SU-DHL-6 (cell line): ENCODE results near the gene ASGR2.
"Not testable (repeated sequence)": the region's sequence is repeated elsewhere in the genome, so short reads cannot be mapped to it uniquely, and the experiment has no call there.

Experiments
- H2AFZ ChIP-seq: fragments of 200-600 bp; sonication (generic); 2 replicates; pipeline ENCODE4 v1.6.1; 2014; ENCODE audit warnings: low read depth, mild to moderate bottlenecking, moderate library complexity, mixed read lengths, antibody characterized with exemption, low read length; ENCODE audit not compliant: severe bottlenecking
- H3F3A ChIP-seq: fragments of 200-600 bp; shearing (Covaris generic); 2 replicates; pipeline ENCODE4 v1.6.0; 2016; ENCODE audit warnings: antibody characterized with exemption, mild to moderate bottlenecking; ENCODE audit not compliant: insufficient read depth
- H3K27ac ChIP-seq: fragments of 200-600 bp; sonication (generic); 2 replicates; pipeline ENCODE4 v1.5.1; 2016; ENCODE audit warnings: low read depth, mild to moderate bottlenecking, low read length, moderate library complexity, mixed read lengths
- H3K27me3 ChIP-seq: fragments of 200-600 bp; sonication (generic), shearing (Covaris generic); 2 replicates; pipeline ENCODE4 v1.6.0; 2014; ENCODE audit warnings: mild to moderate bottlenecking, low read length
- H3K36me3 ChIP-seq: fragments of 200-600 bp; sonication (generic); 2 replicates; pipeline ENCODE4 v1.6.1; 2014; ENCODE audit warnings: mild to moderate bottlenecking, low read length, mixed read lengths
- H3K4me2 ChIP-seq: fragments of 300-600, 200-600 bp; shearing (Covaris generic), sonication (generic); 2 replicates; pipeline ENCODE4 v1.6.0; 2014; ENCODE audit warnings: low read length, low read depth, mild to moderate bottlenecking; ENCODE audit not compliant: poor library complexity, severe bottlenecking
- H3K4me3 ChIP-seq: fragments of 200-600 bp; sonication (generic); 2 replicates; pipeline ENCODE4 v1.5.1; 2014; ENCODE audit warnings: antibody characterized with exemption, low read length, mild to moderate bottlenecking, mixed read lengths; ENCODE audit not compliant: insufficient read depth, poor library complexity, severe bottlenecking
- H3K79me2 ChIP-seq: fragments of 200-600 bp; sonication (generic); 2 replicates; pipeline ENCODE4 v1.6.1; 2014; ENCODE audit warnings: mild to moderate bottlenecking, low read length, moderate library complexity; ENCODE audit not compliant: insufficient read depth
- H3K9ac ChIP-seq: fragments of 200-600 bp; sonication (generic); 2 replicates; pipeline ENCODE4 v1.7.0; 2014; ENCODE audit warnings: mild to moderate bottlenecking, low read length
- H3K9me2 ChIP-seq: fragments of 200-600 bp; sonication (generic); replicated peaks from 2 replicates; pipeline ENCODE4 v1.6.1; 2014; ENCODE audit warnings: low read length; ENCODE audit not compliant: insufficient read depth
- H3K9me3 ChIP-seq: fragments of 200-600 bp; sonication (generic); 2 replicates; pipeline ENCODE4 v1.6.1; 2014; ENCODE audit warnings: low read length, mixed read lengths; ENCODE audit not compliant: insufficient read depth
- H4K20me1 ChIP-seq: fragments of 200-600 bp; sonication (generic); 2 replicates; pipeline ENCODE4 v1.6.1; 2014; ENCODE audit warnings: low read depth, mild to moderate bottlenecking, antibody characterized with exemption, low read length, moderate library complexity, mixed read lengths
- EZH2phosphoT487 ChIP-seq: fragments of 200-600 bp; sonication (generic), shearing (Covaris generic); conservative IDR thresholded peaks from 2 replicates; pipeline ENCODE4 v1.6.1; 2018; ENCODE audit warnings: mild to moderate bottlenecking, antibody characterized with exemption, low read length, moderate library complexity, mixed read lengths
- TF ChIP-seq, protein P1 (sequence below): fragments of 200-600 bp; sonication (generic); IDR thresholded peaks from one replicate; pipeline ENCODE4 v1.5.1; 2017; ENCODE audit warnings: antibody characterized with exemption, mild to moderate bottlenecking, low read length, moderate library complexity; ENCODE audit not compliant: insufficient read depth, poor library complexity, severe bottlenecking

The ASGR2 gene

DNA sequence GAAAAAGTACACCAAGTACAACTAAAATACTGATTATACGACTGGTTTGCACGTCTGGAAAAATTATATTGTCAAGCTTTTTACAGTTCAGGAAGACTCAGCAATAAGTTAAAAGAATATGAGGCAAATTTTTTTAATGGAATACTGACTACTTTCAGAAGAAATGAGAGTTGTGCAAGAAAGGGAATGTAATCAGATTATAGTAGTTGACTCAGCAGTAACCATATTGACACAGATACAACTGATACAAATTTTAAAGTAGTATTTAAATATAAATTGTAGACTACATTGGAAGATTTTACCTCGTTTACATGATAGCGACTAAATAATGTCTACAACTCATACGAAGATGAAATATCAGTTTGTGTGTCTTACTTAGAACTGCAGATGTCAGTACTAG is 16.7 kb downstream of the ASGR2 start:
- Histone ChIP-seq H3K9me2 (no peaks in the 10 kb centered on the region), H4K20me1 (no peaks in the 10 kb centered on the region), H3K9ac (no peak overlapping the region), H3K27me3 (0 out of 2 replicates have a peak, but pooled peaks cover 2% of the 10 kb centered on the region), H3F3A (no peaks in the 10 kb centered on the region), H3K4me3 (no peak overlapping the region), H3K36me3 (no peaks in the 10 kb centered on the region), H3K9me3 (no peaks in the 10 kb centered on the region), H3K4me2 (no peak overlapping the region), H3K79me2 (no peaks in the 10 kb centered on the region), H2AFZ (no peak overlapping the region), H3K27ac (no peak overlapping the region)
- TF ChIP-seq EZH2phosphoT487: no peak
- TF ChIP-seq, protein P1, sequence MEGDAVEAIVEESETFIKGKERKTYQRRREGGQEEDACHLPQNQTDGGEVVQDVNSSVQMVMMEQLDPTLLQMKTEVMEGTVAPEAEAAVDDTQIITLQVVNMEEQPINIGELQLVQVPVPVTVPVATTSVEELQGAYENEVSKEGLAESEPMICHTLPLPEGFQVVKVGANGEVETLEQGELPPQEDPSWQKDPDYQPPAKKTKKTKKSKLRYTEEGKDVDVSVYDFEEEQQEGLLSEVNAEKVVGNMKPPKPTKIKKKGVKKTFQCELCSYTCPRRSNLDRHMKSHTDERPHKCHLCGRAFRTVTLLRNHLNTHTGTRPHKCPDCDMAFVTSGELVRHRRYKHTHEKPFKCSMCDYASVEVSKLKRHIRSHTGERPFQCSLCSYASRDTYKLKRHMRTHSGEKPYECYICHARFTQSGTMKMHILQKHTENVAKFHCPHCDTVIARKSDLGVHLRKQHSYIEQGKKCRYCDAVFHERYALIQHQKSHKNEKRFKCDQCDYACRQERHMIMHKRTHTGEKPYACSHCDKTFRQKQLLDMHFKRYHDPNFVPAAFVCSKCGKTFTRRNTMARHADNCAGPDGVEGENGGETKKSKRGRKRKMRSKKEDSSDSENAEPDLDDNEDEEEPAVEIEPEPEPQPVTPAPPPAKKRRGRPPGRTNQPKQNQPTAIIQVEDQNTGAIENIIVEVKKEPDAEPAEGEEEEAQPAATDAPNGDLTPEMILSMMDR: no peak

DNA sequence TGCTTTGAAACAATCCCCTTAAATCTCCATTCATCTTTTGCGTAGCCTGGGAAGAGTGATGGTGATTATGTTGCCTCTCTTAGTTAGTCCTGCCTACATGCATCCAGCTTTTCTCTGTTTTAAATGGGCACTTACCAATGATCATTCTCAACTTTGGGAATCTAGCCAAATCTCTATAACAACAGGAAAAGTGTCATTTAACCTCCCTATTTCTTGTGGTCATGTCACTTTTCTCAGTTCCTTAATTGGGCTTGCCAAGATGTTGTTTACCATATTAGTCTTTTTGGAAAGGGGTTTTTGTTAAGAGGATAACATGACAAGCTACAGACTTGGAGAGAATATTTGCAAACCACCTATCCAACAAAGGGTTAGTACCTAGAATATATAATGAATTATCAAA is 19.0 kb downstream of the ASGR2 start:
- 0 out of 2 replicates have a peak, but pooled peaks cover 2% of the 10 kb centered on the region for H3K27me3 ChIP-seq
- H3K9me3 ChIP-seq: no peaks in the 10 kb centered on the region
- no peak overlapping the region for H3K27ac ChIP-seq
- H3F3A ChIP-seq: no peaks in the 10 kb centered on the region
- no peak overlapping the region for H3K9ac ChIP-seq
- H3K9me2 ChIP-seq: no peaks in the 10 kb centered on the region
- H3K36me3 ChIP-seq: no peaks in the 10 kb centered on the region
- no peak overlapping the region for H3K4me3 ChIP-seq
- H3K4me2 ChIP-seq: no peak overlapping the region
- no peak for TF ChIP-seq EZH2phosphoT487
- no peaks in the 10 kb centered on the region for H4K20me1 ChIP-seq
- H3K79me2 ChIP-seq: no peaks in the 10 kb centered on the region
- H2AFZ ChIP-seq: no peak overlapping the region

DNA sequence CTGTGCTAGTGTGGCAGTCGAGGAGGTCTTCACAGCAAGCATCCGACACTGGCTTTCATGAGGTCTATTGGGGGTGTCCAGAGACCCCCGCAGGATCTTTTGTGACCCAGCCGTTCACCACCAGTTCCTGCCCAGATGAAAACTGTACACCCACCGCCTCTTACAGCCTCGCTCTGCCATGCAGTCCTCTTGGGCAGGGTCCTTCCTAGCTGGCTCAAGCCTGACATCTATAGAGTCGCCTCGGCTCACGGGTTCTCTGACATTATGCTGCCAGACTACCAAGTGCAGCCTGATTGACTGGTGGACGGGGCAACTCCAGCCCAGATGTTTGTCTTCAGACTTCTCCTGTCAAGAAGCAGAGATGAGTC is 20.0 kb downstream of the ASGR2 start:
- Histone ChIP-seq H3K79me2 (no peaks in the 10 kb centered on the region), H3K4me3 (no peak overlapping the region), H3K36me3 (no peaks in the 10 kb centered on the region), H3K4me2 (no peak overlapping the region), H3K9ac (no peak overlapping the region), H2AFZ (no peak overlapping the region), H3K9me3 (no peaks in the 10 kb centered on the region), H4K20me1 (no peaks in the 10 kb centered on the region), H3K27ac (no peak overlapping the region), H3K9me2 (no peaks in the 10 kb centered on the region), H3K27me3 (0 out of 2 replicates have a peak, but pooled peaks cover 2% of the 10 kb centered on the region), H3F3A (no peaks in the 10 kb centered on the region)
- TF ChIP-seq, protein P1: no peak
- no peak for TF ChIP-seq EZH2phosphoT487

DNA sequence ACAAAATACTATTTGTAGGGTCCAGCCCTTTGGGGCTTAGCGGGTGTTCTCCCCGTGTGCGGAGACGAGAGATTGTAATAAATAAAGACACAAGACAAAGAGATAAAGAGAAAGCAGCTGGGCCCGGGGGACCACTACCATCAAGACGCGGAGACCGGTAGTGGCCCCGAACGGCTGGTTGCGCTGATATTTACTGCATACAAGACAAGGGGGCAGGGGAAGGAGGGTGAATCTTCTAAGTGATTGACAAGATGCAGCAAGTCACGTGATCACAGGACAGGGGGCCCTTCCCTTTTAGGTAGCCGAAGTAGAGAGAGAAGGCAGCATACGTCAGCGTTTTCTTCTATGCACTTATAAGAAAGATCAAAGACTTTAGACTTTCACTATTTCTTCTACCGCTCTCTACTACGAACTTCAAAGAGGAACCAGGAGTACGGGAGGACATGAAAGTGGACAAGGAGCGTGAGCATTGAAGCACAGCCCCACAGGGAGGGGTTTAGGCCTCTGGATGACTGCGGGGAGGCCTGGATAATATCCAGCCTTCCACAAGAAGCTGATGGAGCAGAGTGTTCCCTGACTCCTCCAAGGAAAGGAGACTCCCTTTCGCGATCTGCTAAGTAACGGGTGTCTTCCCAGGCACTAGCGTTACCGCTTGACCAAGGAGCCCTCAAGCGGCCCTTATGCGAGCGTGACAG is 23.2 kb downstream of the ASGR2 start:
- H4K20me1 ChIP-seq, H3K79me2 ChIP-seq, H3K9me3 ChIP-seq, H3K27me3 ChIP-seq, H2AFZ ChIP-seq, H3K9ac ChIP-seq, H3K9me2 ChIP-seq, H3K27ac ChIP-seq, H3K4me3 ChIP-seq, H3F3A ChIP-seq, H3K4me2 ChIP-seq, H3K36me3 ChIP-seq: not testable (repeated sequence)

DNA sequence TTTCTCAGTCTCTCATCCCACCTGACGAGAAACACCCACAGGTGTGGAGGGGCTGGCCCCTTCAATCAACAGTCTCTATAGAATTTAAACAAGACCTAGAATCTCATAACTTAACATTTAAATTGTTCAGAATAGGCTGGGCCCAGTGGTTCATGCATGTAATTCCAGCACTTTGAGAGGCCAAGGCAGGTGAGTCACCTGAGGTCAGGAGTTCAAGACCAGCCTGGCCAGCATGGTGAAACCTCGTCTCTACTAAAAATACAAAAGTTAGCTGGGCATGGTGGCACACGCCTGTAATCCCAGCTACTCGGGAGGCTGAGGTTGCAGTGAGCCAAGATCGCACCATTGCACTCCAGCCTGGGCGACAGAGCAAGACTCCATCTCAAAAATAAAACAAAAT is 25.1 kb downstream of the ASGR2 start:
- not testable (repeated sequence) for H3K9ac ChIP-seq, H3K4me2 ChIP-seq, H3K79me2 ChIP-seq, H4K20me1 ChIP-seq, H3K9me3 ChIP-seq, H3K4me3 ChIP-seq, H3K27ac ChIP-seq, H3K36me3 ChIP-seq, H3F3A ChIP-seq, H3K9me2 ChIP-seq, H3K27me3 ChIP-seq, H2AFZ ChIP-seq

DNA sequence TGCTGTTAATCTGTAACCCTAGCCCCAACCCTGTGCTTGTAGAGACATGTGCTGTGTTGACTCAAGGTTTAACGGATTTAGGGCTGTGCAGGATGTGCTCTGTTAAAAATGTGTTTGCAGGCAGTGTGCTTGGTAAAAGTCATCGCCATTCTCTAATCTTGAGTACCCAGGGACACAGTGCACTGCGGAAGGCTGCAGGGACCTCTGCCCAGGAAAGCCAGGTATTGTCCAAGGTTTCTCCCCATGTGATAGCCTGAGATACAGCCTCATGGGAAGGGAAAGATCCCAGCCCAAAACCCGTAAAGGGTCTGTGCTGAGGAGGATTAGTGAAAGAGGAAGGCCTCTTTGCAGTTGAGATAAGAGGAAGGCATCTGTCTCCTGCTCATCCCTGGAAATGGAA is 26.2 kb downstream of the ASGR2 start:
- not testable (repeated sequence) for H3K27me3 ChIP-seq, H4K20me1 ChIP-seq, H3K9me3 ChIP-seq, H3K9ac ChIP-seq, H3K4me3 ChIP-seq, H3K79me2 ChIP-seq, H3F3A ChIP-seq, H3K36me3 ChIP-seq, H3K4me2 ChIP-seq, H3K27ac ChIP-seq, H3K9me2 ChIP-seq, H2AFZ ChIP-seq
